ENCODE results near the gene PIGQ.

Gene PIGQ

GRCh38 chr16:568401-569258 is 1.1 kb upstream of the PIGQ start:
- no peak for DNase-seq (ENCODE audit: insufficient read length, low spot score)
- no peak for TF ChIP-seq CTCF (IDR thresholded peaks at IDR 0.05; ENCODE audit: insufficient read depth, missing control alignments)
- no peak for FAIRE-seq

- FAIRE-seq = no peak
- no peak for TF ChIP-seq CTCF (IDR thresholded peaks at IDR 0.05; ENCODE audit: insufficient read depth, missing control alignments)
- DNase-seq (ENCODE audit: insufficient read length, low spot score) = no peak
Measured at GRCh38 chr16:572865-573650, 3.3 kb downstream of the PIGQ start.

- FAIRE-seq (no peak), DNase-seq (ENCODE audit: insufficient read length, low spot score) (no peak)
- no peak for TF ChIP-seq CTCF (IDR thresholded peaks at IDR 0.05; ENCODE audit: insufficient read depth, missing control alignments)
Measured at GRCh38 chr16:574021-574760, 4.4 kb downstream of the PIGQ start.

GRCh38 chr16:575354-576196 is 5.8 kb downstream of the PIGQ start:
- TF ChIP-seq CTCF (IDR thresholded peaks at IDR 0.05; ENCODE audit: insufficient read depth, missing control alignments) = no peak
- FAIRE-seq (no peak), DNase-seq (ENCODE audit: insufficient read length, low spot score) (no peak)

- TF ChIP-seq CTCF (IDR thresholded peaks at IDR 0.05; ENCODE audit: insufficient read depth, missing control alignments) = no peak
- DNase-seq (ENCODE audit: insufficient read length, low spot score) = no peak
- no peak for FAIRE-seq
Measured at GRCh38 chr16:576197-576822, 6.5 kb downstream of the PIGQ start.

GRCh38 chr16:576823-577201 is 7.0 kb downstream of the PIGQ start:
- TF ChIP-seq CTCF (IDR thresholded peaks at IDR 0.05; ENCODE audit: insufficient read depth, missing control alignments) = no peak
- FAIRE-seq = no peak

More at GRCh38 chr16:576823-577201, 7.0 kb downstream of the PIGQ start:
- no peak for DNase-seq (ENCODE audit: insufficient read length, low spot score)

All from D721Med (cell line).